SKM-1 treated with dmso at 0.1 percent for 144 hours (cell line): ENCODE results near the gene UGT1A8.

Experiments
- DNase-seq: peaks from one replicate; lab custom pipeline; 2025; ENCODE audit not compliant: unreplicated experiment; lab: John Stamatoyannopoulos, UW

UGT1A8 gene

DNA sequence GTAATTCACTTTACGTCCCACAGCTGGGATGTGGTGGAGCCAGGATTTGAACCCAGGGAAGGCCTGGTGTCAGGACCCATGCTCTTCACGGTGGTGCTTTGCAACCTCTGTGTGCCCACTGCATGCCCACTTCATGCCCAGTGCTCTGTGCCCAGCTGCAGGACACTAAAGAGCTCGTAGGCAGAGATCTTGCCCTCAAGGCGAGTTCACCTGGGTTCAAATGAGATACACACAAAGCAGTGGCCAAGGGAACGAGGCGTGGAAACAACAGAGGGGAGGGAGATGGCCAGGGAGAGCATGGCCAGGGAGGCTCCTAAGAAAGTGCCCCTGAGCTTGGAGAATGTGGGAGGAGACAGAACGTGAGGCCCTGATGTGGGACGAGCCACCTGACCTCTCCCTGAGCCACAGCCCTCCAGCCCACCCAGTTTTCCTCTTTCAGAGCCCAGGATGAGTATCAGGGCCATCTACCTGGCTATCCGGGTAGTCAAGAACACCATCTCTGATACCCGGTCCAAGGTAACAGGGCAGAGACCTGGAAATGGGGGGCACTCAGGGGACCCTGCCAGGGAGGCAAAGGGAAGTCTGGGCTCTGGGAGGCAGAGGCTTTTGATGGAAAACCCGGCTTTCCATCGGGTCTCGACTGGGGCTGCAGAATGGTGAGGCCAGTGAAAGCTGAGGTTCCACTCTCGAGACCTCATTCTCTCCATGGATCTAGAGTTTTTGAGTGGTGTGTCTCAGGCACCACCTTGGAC lies 181.1 kb downstream of the UGT1A8 start:
- no peak for DNase-seq

DNA sequence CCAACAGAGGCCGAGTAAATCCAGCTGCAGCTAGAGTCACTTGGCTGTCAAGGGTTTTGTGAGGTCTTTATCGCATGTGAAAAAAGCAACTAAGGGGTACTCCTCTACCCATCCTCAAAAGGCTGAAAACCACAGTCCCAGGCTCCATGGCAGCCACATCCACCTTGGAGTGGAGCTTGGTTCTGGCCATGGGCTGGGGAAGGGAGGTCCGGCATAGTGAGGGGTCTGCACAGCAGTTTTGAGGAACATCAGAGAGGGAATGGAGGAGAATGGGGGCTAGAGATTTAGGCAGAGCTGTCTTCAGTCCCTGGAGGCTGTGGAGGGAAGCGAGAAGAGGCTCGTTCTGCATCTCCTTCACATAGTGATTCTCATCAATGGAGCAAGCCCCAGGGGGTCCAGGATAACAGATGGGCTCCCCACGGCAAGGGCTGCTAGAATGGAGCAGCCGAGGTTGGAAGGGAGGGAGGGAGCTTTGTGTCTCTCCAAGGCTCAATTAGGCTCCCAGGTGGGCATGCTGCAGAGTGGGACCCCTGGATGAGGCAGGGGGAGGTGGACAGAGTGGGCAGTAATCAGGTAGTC lies 181.7 kb downstream of the UGT1A8 start:
- no peak for DNase-seq

GRCh38 chr2:233799716-233800115 lies 182.3 kb downstream of the UGT1A8 start:
- no peak for DNase-seq

DNA sequence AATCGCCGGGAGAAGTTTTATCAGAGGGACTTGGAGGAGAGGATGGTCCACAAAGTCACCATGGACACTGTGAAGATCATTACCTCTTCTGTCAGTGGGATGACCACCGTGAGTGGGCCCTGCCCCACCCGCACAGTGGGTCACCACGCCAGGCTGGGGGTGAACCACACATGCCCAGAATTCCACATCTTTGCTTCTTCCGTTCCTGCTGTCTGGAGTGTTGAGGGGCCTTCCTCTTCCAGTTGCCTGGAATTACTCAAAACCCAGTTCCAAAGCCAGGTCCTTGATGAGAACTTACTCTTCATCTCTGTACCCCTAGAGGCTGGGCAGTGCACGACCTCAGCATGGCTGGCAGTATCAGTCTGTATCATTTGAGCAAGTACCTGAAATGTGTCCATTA lies 182.8 kb downstream of the UGT1A8 start:
- DNase-seq: no peak

GRCh38 chr2:233801357-233802131 lies 184.1 kb downstream of the UGT1A8 start:
- no peak for DNase-seq

DNA sequence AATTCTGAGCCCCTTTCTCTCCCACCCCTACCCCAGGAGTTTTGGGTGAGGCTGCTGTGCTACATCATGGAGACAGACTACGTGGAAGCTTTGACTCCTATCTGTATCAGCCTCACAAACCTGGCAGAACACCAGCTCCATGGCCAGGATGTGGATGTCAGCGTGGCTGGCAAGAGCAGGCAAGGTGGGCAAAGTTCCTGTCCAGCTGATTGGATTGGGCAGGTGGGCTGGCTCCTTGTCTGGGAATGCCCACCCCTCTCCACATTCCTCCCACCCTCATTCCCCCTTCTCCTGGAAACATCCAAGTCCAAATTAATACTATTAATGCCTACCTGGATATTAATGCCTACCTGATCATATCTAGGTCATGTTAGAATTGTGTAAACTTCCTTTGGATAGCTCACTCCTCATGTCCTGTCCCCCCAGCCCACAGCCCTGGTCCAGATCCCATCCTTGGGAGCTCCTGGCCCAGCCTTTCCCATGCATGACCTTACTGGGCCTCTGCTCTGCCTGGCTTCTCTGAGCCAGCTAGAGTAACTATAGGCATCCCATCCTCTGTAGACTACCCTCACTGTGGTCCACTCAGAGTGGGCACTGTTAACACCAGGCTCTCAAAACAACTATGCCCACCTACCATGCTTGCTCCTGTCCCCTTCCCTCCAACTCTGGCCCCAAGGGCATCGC lies 184.8 kb downstream of the UGT1A8 start:
- no peak for DNase-seq

DNA sequence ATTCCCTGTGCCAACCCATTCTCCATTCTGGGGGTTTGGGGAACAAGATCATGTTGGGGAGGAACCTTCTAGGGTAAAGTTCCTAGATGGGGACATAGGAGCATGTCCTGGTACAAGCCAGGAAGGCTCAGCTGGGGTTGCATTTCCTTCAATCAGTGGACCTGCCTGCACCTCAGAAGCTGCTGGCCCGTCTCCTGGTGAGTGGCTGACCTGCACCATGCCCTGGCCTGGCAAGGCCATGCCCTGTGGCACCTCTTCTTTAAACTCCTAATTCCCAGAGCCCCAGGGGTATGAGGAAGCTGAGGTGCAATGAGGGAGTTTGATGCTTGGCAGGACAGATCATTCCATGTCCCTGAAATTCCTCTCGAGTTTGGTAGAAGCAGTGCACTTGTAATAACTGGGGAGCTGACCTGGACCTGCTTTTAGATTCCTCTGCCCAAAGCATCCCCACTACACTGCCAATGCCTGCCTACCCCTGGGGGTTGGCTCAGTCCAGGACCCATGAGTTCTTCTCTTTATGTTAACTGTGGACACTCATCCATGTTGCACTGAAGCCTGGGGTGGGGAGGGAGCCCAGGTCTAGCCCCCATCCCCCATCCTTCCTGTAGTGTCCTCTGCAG lies 186.0 kb downstream of the UGT1A8 start:
- DNase-seq: no peak

DNA sequence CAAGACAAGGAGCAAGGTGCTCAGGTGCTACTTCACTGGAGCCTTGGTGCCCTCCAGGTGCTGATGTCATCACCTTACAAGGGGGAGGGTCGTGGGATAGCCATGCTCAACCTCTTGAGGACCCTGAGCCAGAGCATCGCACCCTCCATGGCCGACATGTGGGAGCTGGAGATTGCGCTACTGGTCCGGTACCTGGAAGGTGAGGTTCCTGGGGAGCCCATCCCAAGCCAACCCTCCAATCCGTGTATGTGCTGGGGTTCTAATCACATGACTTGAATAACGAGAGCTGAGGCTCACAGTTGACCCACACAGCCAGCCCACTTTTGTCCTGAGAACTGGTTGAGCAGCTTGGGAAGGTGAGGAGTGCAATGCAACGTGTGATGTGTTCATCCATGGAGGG lies 186.6 kb downstream of the UGT1A8 start:
- no peak for DNase-seq

DNA sequence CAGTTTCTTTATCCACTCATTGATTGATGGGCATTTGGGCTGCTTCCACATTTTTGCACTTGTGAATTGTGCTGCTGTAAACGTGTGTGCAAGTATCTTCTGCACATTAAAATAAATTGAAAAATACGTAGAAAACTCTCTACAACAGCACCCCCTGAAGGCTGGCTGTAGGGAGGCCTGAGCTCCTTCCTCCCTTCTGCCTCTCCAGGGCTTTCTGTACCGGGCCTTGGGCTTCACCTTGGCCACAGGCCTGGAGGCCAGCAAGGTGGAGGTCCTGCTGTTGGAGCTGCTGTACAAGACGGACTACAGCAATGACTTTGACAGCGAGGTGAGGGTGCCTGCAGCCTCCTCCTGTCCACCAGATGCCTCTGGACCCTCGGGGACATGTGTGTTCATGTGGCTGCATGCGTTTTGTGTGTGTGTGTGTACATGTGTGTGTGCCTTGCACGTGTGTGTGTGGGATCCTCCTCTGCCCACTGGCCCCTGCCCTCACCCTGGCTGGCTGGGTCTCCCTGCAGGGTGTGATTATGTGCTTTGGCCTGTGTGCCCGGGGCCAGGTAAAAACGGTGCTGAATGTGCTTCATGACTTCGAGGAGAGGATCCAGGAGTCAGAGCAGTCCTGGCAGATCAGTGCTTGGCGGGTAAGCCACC lies 189.9 kb downstream of the UGT1A8 start:
- DNase-seq: no peak

GRCh38 chr2:233807966-233808935 lies 190.8 kb downstream of the UGT1A8 start:
- DNase-seq: no peak

DNA sequence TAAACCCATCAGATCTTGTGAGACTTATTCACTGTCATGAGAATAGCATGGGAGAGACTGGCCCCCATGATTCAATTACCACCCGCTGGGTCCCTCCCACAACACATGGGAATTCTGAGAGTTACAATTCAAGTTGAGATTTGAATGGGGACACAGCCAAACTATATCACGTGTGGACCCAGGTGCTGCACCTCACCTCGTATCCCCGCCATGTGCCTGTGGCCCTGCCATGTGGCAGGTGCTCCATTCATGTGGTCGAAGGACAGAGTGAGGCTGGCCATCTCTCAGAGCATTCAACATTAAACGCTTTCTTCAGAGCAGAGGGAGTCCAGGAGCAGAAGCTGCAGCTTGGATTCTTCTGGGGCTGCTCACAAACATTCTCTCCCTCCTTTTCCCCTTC lies 193.0 kb downstream of the UGT1A8 start:
- DNase-seq: no peak

DNA sequence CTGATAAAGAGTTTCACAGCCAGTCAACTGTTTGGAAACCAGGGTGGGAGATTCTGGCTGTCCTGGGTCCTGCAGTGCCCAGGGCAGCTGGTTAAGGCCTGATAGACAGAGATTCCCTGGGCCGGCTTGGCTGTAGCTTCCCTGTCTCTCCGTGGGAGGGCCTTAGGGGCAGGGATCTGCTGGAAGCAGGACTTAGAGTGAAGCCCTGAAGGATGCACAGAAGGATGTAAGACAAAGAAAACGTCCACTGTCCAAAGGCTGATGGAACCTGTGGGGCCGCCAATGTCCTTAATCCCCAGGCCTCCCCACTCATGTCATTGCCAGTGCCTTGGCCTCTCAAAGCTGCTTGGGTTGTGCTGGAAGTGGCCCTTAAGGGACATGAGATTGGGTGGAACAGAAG lies 193.7 kb downstream of the UGT1A8 start:
- DNase-seq: no peak

GRCh38 chr2:233811732-233812131 lies 194.3 kb downstream of the UGT1A8 start:
- DNase-seq: no peak

GRCh38 chr2:233813236-233814055 lies 196.0 kb downstream of the UGT1A8 start:
- no peak for DNase-seq

- DNase-seq: no peak
Measured at GRCh38 chr2:233814056-233814835, 196.8 kb downstream of the UGT1A8 start.

DNA sequence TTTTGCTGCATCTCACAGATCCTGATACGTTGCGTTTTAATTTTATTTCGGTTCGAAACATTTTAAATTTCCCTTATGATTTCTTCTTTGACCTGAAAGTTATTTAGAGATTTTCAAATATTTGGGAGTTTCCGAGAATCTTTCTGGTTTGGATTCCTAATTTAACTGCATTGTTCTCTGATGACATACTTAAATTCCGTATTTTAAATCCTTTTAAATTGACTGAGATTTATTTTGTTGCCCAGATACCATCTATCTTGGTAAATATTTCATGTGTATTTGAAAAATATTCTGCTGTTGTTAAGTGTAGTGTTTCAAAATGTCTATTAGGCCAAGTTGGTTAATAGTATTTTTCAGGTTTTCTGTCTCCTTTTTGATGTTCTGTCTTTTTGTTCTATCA lies 198.4 kb downstream of the UGT1A8 start:
- no peak for DNase-seq

- DNase-seq: no peak
Measured at GRCh38 chr2:233816334-233816733, 198.9 kb downstream of the UGT1A8 start.

DNA sequence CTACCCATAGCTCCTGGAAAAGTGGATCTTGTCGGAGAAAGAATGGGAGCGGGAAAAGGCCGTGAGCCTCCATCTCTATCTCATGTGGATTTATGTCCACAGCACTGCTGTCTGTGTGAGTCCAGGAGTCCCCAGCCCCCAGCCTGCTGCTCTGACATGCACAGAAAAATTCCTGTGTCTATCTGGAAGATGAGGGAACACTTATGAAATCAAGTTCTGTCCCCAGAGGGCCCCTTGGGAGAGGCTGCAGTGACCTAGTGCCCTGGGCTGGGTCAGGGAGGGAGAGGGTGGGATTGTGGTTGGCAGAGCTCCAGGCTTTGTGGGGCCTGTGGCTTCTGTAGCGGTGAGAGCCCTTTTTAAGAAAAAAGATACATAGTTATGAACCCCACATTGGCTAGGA lies 199.3 kb downstream of the UGT1A8 start:
- no peak for DNase-seq
